IMR-90 (cell line): ENCODE data around the gene ZBTB46. TPM values are rescaled to one million over a fixed set of nuclear protein-coding genes. Genes with fewer than 3 reads are reported as not detected.

ENCODE experiments used
- ATAC-seq: fragments of 200-7000 bp; cut with Tn5 transposase; 2 replicates; pipeline ENCODE4 v1.9.1; 2020; ENCODE audit warnings: low read depth, mild to moderate bottlenecking, moderate library complexity
- BruUV-seq: library from RNA; stranded (reverse); fragments of 400-500 nt; replicated peaks from 2 replicates; lab custom pipeline; 2021; lab: Mats Ljungman, UMichigan
- CTCF ChIA-PET: fragments of 300-600 bp; formaldehyde crosslinking; extraction: SDS; loops from one replicate; lab custom pipeline; 2021; ENCODE audit warnings: antibody characterized with exemption; lab: Yijun Ruan, JAX
- POLR2A ChIA-PET: fragments of 300-600 bp; sonication (Branson Sonifier 250); formaldehyde crosslinking; loops from one replicate; lab custom pipeline; 2022; ENCODE audit warnings: antibody characterized with exemption; ENCODE audit not compliant: unreplicated experiment; lab: Charles Lee
- DNase-seq: peaks from one replicate; pipeline ENCODE4 v3.0.0; 2013
- H2AFZ ChIP-seq: replicated peaks from 2 replicates; pipeline ENCODE3; 2013; ENCODE audit warnings: low read length, mild to moderate bottlenecking; ENCODE audit not compliant: poor library complexity
- H2AK5ac ChIP-seq: 2 replicates; pipeline ENCODE4 v1.6.1; 2013; ENCODE audit warnings: low read depth, low read length, inconsistent platforms
- H2AK9ac ChIP-seq: replicated peaks from 2 replicates; pipeline ENCODE3; 2013; ENCODE audit warnings: mild to moderate bottlenecking, low read depth, low read length, moderate library complexity; ENCODE audit not compliant: poor library complexity
- H2BK120ac ChIP-seq: 2 replicates; pipeline ENCODE4 v1.6.1; 2013; ENCODE audit warnings: low read depth, low read length, inconsistent platforms
- H2BK15ac ChIP-seq: 3 replicates; pipeline ENCODE4 v1.6.1; 2013; ENCODE audit warnings: low read depth, low read length, inconsistent platforms
- H2BK20ac ChIP-seq: 2 replicates; pipeline ENCODE4 v1.6.1; 2013; ENCODE audit warnings: low read depth, mild to moderate bottlenecking, inconsistent platforms, low read length, moderate library complexity
- H2BK5ac ChIP-seq: 2 replicates; pipeline ENCODE4 v1.6.1; 2013; ENCODE audit warnings: mild to moderate bottlenecking, low read depth, low read length, inconsistent platforms; ENCODE audit not compliant: poor library complexity, severe bottlenecking
- H3K14ac ChIP-seq: replicated peaks from 2 replicates; pipeline ENCODE4 v1.6.1; 2013; ENCODE audit warnings: low read depth, low read length, inconsistent platforms
- H3K18ac ChIP-seq: 2 replicates; pipeline ENCODE4 v1.6.1; 2013; ENCODE audit warnings: low read depth, low read length, control low read depth
- H3K23ac ChIP-seq: 2 replicates; pipeline ENCODE4 v1.6.1; 2013; ENCODE audit warnings: low read depth, low read length, inconsistent platforms
- H3K27ac ChIP-seq: 2 replicates; pipeline ENCODE4 v1.5.1; 2013; ENCODE audit warnings: mild to moderate bottlenecking, control low read depth, low read length; ENCODE audit not compliant: insufficient read depth
- H3K27me3 ChIP-seq: 2 replicates; pipeline ENCODE4 v1.6.1; 2013; ENCODE audit warnings: low read length; ENCODE audit not compliant: control insufficient read depth, insufficient read depth
- H3K36me3 ChIP-seq: 2 replicates; pipeline ENCODE4 v1.6.1; 2013; ENCODE audit warnings: low read length, mixed read lengths; ENCODE audit not compliant: control insufficient read depth, insufficient read depth
- H3K4ac ChIP-seq: 2 replicates; pipeline ENCODE4 v1.6.1; 2013; ENCODE audit warnings: low read depth, low read length, inconsistent platforms
- H3K4me1 ChIP-seq: 2 replicates; pipeline ENCODE4 v1.6.1; 2013; ENCODE audit warnings: low read length, mixed read lengths; ENCODE audit not compliant: control insufficient read depth, insufficient read depth
- H3K4me2 ChIP-seq: 2 replicates; pipeline ENCODE4 v1.6.1; 2013; ENCODE audit warnings: low read depth, mild to moderate bottlenecking, control low read depth, low read length, moderate library complexity
- H3K4me3 ChIP-seq: 2 replicates; pipeline ENCODE4 v1.5.1; 2013; ENCODE audit warnings: low read depth, mild to moderate bottlenecking, control low read depth, low read length, moderate library complexity; ENCODE audit not compliant: insufficient read depth
- H3K56ac ChIP-seq: 2 replicates; pipeline ENCODE4 v1.6.1; 2013; ENCODE audit warnings: low read length, inconsistent platforms; ENCODE audit not compliant: insufficient read depth; ENCODE audit errors: extremely low read depth
- H3K79me1 ChIP-seq, 2 experiments: 2 replicates each; pipeline ENCODE4 v1.6.1; 2013; ENCODE audit warnings: low read length in 2 of 2, inconsistent platforms in 1 of 2, low read depth in 1 of 2
- H3K9ac ChIP-seq: 2 replicates; pipeline ENCODE4 v1.6.1; 2013; ENCODE audit warnings: low read depth, low read length, control low read depth
- H3K9me1 ChIP-seq: 2 replicates; pipeline ENCODE4 v1.6.1; 2013; ENCODE audit warnings: low read length, inconsistent platforms; ENCODE audit not compliant: insufficient read depth
- H3K9me3 ChIP-seq: 2 replicates; pipeline ENCODE4 v1.6.1; 2013; ENCODE audit warnings: low read length; ENCODE audit not compliant: control insufficient read depth, insufficient read depth
- H4K20me1 ChIP-seq: 2 replicates; pipeline ENCODE4 v1.6.1; 2013; ENCODE audit warnings: low read length, inconsistent platforms; ENCODE audit not compliant: insufficient read depth
- H4K5ac ChIP-seq: 2 replicates; pipeline ENCODE4 v1.6.1; 2013; ENCODE audit warnings: mild to moderate bottlenecking, low read depth, low read length, control low read depth
- H4K8ac ChIP-seq, 2 experiments: 2 replicates each; pipeline ENCODE4 v1.6.1; 2013; ENCODE audit warnings: low read depth in 2 of 2, low read length in 2 of 2, control low read depth in 1 of 2, inconsistent platforms in 1 of 2
- H4K91ac ChIP-seq: 2 replicates; pipeline ENCODE4 v1.6.1; 2013; ENCODE audit warnings: low read depth, low read length, inconsistent platforms; ENCODE audit not compliant: insufficient read depth
- CEBPB ChIP-seq: IDR thresholded peaks from 2 replicates; pipeline ENCODE4 v1.6.1; 2012; ENCODE audit warnings: low read depth, low read length, improper control_type of control experiment
- CHD1 ChIP-seq: IDR thresholded peaks from 2 replicates; pipeline ENCODE4 v1.6.1; 2012; ENCODE audit warnings: low read depth, low read length, improper control_type of control experiment
- FOS ChIP-seq: fragments of 150-350 bp; IDR thresholded peaks from 2 replicates; pipeline ENCODE4 v1.6.1; 2016; ENCODE audit warnings: low read depth, low read length
- MAFK ChIP-seq: IDR thresholded peaks from 2 replicates; pipeline ENCODE4 v1.6.1; 2012; ENCODE audit warnings: low read depth, low read length, improper control_type of control experiment
- MXI1 ChIP-seq: IDR thresholded peaks from 2 replicates; pipeline ENCODE4 v1.6.1; 2012; ENCODE audit warnings: low read depth, mild to moderate bottlenecking, low read length, moderate library complexity, borderline replicate concordance
- NFE2L2 ChIP-seq: fragments of 150-350 bp; IDR thresholded peaks from 2 replicates; pipeline ENCODE4 v1.6.1; 2016; ENCODE audit warnings: low read depth, mild to moderate bottlenecking, low read length
- POLR2A ChIP-seq: IDR thresholded peaks from 2 replicates; pipeline ENCODE4 v1.6.1; 2012; ENCODE audit warnings: mild to moderate bottlenecking, low read depth, low read length
- RAD21 ChIP-seq: IDR thresholded peaks from 2 replicates; pipeline ENCODE4 v1.6.1; 2012; ENCODE audit warnings: low read length, improper control_type of control experiment
- RCOR1 ChIP-seq: IDR thresholded peaks from 2 replicates; pipeline ENCODE4 v1.6.1; 2012; ENCODE audit warnings: mild to moderate bottlenecking, low read length, improper control_type of control experiment; ENCODE audit not compliant: insufficient replicate concordance
- RFX5 ChIP-seq: IDR thresholded peaks from 2 replicates; pipeline ENCODE4 v1.8.0; 2012; ENCODE audit warnings: low read depth, mild to moderate bottlenecking, low read length, moderate library complexity
- USF2 ChIP-seq: fragments of 150-350 bp; IDR thresholded peaks from 2 replicates; pipeline ENCODE4 v1.6.1; 2017; ENCODE audit warnings: mild to moderate bottlenecking, antibody characterized with exemption, low read length, low read depth
- WGBS, 2 experiments: methylation state at CpG; one replicate each; pipeline versions ENCODE4 v1.1.5 to v1.1.7; 2013; ENCODE audit warnings: missing lambda C conversion rate in 2 of 2; ENCODE audit not compliant: insufficient read length in 1 of 2; ENCODE audit errors: extremely low coverage in 2 of 2; 5-methylcytosine and 5-hydroxymethylcytosine counted together
- dilution Hi-C: fragments of 300-500 bp; cut with HindIII; formaldehyde crosslinking; loops from one replicate; pipeline ENCODE4 v1.14.3; 2018; ENCODE audit warnings: low sequenced_read_pairs; ENCODE audit not compliant: unreplicated experiment
- in situ Hi-C: fragments of 300-500 bp; cut with MboI; formaldehyde crosslinking; loops from 3 replicates; pipeline ENCODE4 v1.14.3; 2019; ENCODE audit warnings: low sequenced_read_pairs, inconsistent platforms, mixed read lengths
- intact Hi-C: fragments of 100-400 bp; cut with micrococcal nuclease; formaldehyde crosslinking; loops from 2 replicates; pipeline ENCODE4 v1.10.0; 2022
- polyA plus RNA-seq, 3 experiments: library from polyadenylated mRNA; depleted of rRNA; stranded (reverse); fragments of >200 nt; gene quantifications; 2 replicates each; pipeline ENCODE4 v1.2.3, GENCODE V29; 2012; ENCODE audit warnings: low replicate concordance in 1 of 3
- total RNA-seq: library from RNA; depleted of rRNA; stranded (reverse); fragments of >200 nt; gene quantifications from 2 replicates; pipeline ENCODE4 v1.2.3, GENCODE V29; 2012
- TF ChIP-seq, protein P1 (sequence below): fragments of 150-350 bp; IDR thresholded peaks from 2 replicates; pipeline ENCODE4 v1.6.1; 2016; ENCODE audit warnings: low read depth, mild to moderate bottlenecking, low read length, moderate library complexity, borderline replicate concordance

ZBTB46 gene
- total and polyA plus RNA-seq, 2 of the 4 experiments (the other 2 are of a cell fraction): 4.2 to 14.9 TPM

- no peak overlapping the region for H2AK9ac ChIP-seq
- H3K56ac ChIP-seq: no peak overlapping the region
- no peak overlapping the region for H2AFZ ChIP-seq
- H3K23ac ChIP-seq: no peak overlapping the region
- no peaks in the 10 kb centered on the region for H3K9me1 ChIP-seq
- H3K18ac ChIP-seq: no peak overlapping the region
- ATAC-seq: no peak
- H3K4me2 ChIP-seq: no peak overlapping the region
- H2BK20ac ChIP-seq: no peak overlapping the region
- no peaks in the 10 kb centered on the region for H3K27me3 ChIP-seq
- H3K4me1 ChIP-seq: peaks cover 10% of the 10 kb centered on the region
- peaks cover 4% of the 10 kb centered on the region for H3K9me3 ChIP-seq
- no peak overlapping the region for H3K14ac ChIP-seq
- WGBS, 2 experiments: 89% methylated on average over 4 of the region's 12 CpGs; no CpG with 5 or more reads in 1 of the 2 experiments
- H4K5ac ChIP-seq: no peak overlapping the region
- no peaks in the 10 kb centered on the region; the same call in 1 of the 2 replicates for H4K20me1 ChIP-seq
- intact Hi-C loops (no loop called here), in situ Hi-C loops (no loop called here), dilution Hi-C loops (no loop called here)
- H2AK5ac ChIP-seq: no peak overlapping the region
- H4K8ac ChIP-seq: no peak overlapping the region
- H2BK5ac ChIP-seq: no peak overlapping the region
- no peak overlapping the region for H2BK15ac ChIP-seq
- BruUV-seq: no TSS peak
- CTCF ChIA-PET: interaction anchor here (0.7 kb wide), 1 partner anchor 18 kb away, joined by 7 read pairs; no protein-coding TSS in a partner anchor
- no peak for DNase-seq
- no peak overlapping the region for H4K91ac ChIP-seq
- no peak for TF ChIP-seq POLR2A
- TF ChIP-seq CHD1: no peak
- TF ChIP-seq RAD21: no peak
- TF ChIP-seq RCOR1: no peak
- TF ChIP-seq USF2: no peak
- TF ChIP-seq RFX5: no peak
- TF ChIP-seq MAFK: no peak
- TF ChIP-seq NFE2L2: no peak
- no peak for TF ChIP-seq MXI1
- no peak for TF ChIP-seq FOS
- TF ChIP-seq CEBPB: no peak
- TF ChIP-seq, protein P1, sequence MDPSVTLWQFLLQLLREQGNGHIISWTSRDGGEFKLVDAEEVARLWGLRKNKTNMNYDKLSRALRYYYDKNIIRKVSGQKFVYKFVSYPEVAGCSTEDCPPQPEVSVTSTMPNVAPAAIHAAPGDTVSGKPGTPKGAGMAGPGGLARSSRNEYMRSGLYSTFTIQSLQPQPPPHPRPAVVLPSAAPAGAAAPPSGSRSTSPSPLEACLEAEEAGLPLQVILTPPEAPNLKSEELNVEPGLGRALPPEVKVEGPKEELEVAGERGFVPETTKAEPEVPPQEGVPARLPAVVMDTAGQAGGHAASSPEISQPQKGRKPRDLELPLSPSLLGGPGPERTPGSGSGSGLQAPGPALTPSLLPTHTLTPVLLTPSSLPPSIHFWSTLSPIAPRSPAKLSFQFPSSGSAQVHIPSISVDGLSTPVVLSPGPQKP: no peak
- H3K4me3 ChIP-seq: no peak overlapping the region
- no peak overlapping the region for H3K27ac ChIP-seq
- H3K9ac ChIP-seq: no peak overlapping the region
- POLR2A ChIA-PET: no interaction called here
- H3K4ac ChIP-seq: no peak overlapping the region
- H3K36me3 ChIP-seq: peaks cover 35% of the 10 kb centered on the region
- H3K79me1 ChIP-seq: peaks cover 8 to 52% of the 10 kb centered on the region in 2 experiments
- no peak overlapping the region for H2BK120ac ChIP-seq
Observed at GRCh38 chr20:63711085-63711645, 119.9 kb downstream of the ZBTB46 start.
